A673 (cell line): ENCODE measurements around the gene CNTN5. TPM values are rescaled to one million over a fixed set of nuclear protein-coding genes. Genes with fewer than 3 reads are reported as not detected.
A peak's percentile ranks its signal among the peaks of the same experiment; 100 is the strongest.

Source experiments
- BruUV-seq: library from RNA; stranded (reverse); fragments of 400-500 nt; replicated peaks from 2 replicates; lab custom pipeline; 2021; lab: Mats Ljungman, UMichigan
- CTCF ChIA-PET: fragments of 300-600 bp; sonication (Branson Sonifier 250); formaldehyde crosslinking; loops from one replicate; lab custom pipeline; 2022; ENCODE audit warnings: antibody characterized with exemption; lab: Charles Lee
- POLR2A ChIA-PET: fragments of 300-600 bp; sonication (Branson Sonifier 250); formaldehyde crosslinking; loops from one replicate; lab custom pipeline; 2022; ENCODE audit warnings: antibody characterized with exemption; ENCODE audit not compliant: low non-redundant PET; lab: Charles Lee
- DNase-seq: peaks from one replicate; pipeline ENCODE4 v3.0.0-alpha.2; 2015; ENCODE audit warnings: low spot score
- H3K27ac ChIP-seq: fragments of 200-600 bp; sonication (generic); 2 replicates; pipeline ENCODE4 v1.5.1; 2016; ENCODE audit warnings: mixed run types, low read depth, mild to moderate bottlenecking, mixed read lengths, antibody characterized with exemption, low read length; ENCODE audit not compliant: poor library complexity, severe bottlenecking
- H3K27me3 ChIP-seq: fragments of 200-600 bp; sonication (generic); replicated peaks from 2 replicates; pipeline ENCODE4 v1.6.1; 2017; ENCODE audit warnings: mixed run types, low read depth, mild to moderate bottlenecking, mixed read lengths, antibody characterized with exemption, low read length; ENCODE audit not compliant: insufficient read depth, poor library complexity
- H3K36me3 ChIP-seq: fragments of 200-600 bp; sonication (generic); 2 replicates; pipeline ENCODE4 v1.6.1; 2016; ENCODE audit warnings: mixed run types, mild to moderate bottlenecking, mixed read lengths, antibody characterized with exemption, low read length; ENCODE audit not compliant: insufficient read depth, poor library complexity, severe bottlenecking
- H3K4me1 ChIP-seq: fragments of 200-600 bp; sonication (generic); 2 replicates; pipeline ENCODE4 v1.6.1; 2017; ENCODE audit warnings: mixed run types, mild to moderate bottlenecking, mixed read lengths, antibody characterized with exemption, low read length; ENCODE audit not compliant: insufficient read depth, poor library complexity, severe bottlenecking
- H3K4me3 ChIP-seq: fragments of 200-600 bp; sonication (generic); 2 replicates; pipeline ENCODE4 v1.5.1; 2016; ENCODE audit warnings: low read depth, mixed run types, mild to moderate bottlenecking, mixed read lengths, low read length; ENCODE audit not compliant: poor library complexity, severe bottlenecking
- H3K9me3 ChIP-seq: fragments of 200-600 bp; sonication (generic); 2 replicates; pipeline ENCODE4 v1.6.1; 2016; ENCODE audit warnings: mixed run types, low read depth, mild to moderate bottlenecking, mixed read lengths, antibody characterized with exemption, low read length; ENCODE audit not compliant: poor library complexity, severe bottlenecking
- CTCF ChIP-seq: fragments of 300-800, 200-600 bp; sonication (generic); conservative IDR thresholded peaks from 2 replicates; pipeline ENCODE4 v1.5.1; 2017; ENCODE audit warnings: low read depth, mild to moderate bottlenecking, antibody characterized with exemption, low read length, moderate library complexity, mixed read lengths
- EZH2 ChIP-seq: fragments of 200-600 bp; sonication (generic); IDR thresholded peaks from 2 replicates; pipeline ENCODE4 v1.6.1; 2017; ENCODE audit warnings: borderline replicate concordance, low read depth, mild to moderate bottlenecking, mixed read lengths, antibody characterized with exemption, low read length; ENCODE audit not compliant: poor library complexity, severe bottlenecking
- intact Hi-C: fragments of 100-400 bp; cut with micrococcal nuclease; formaldehyde crosslinking; loops from one replicate; pipeline ENCODE4 v1.10.0; 2022; ENCODE audit not compliant: unreplicated experiment
- total RNA-seq: library from RNA; stranded (reverse); gene quantifications from 2 replicates; pipeline ENCODE4 v1.2.3, GENCODE V29; 2021

CNTN5 gene
- total RNA-seq, 1 experiment from 2014 or later: 0.80 TPM

GRCh38 chr11:100336873-100337272, 1316.1 kb downstream of the CNTN5 start:
- BruUV-seq: no TSS peak
- no peak for TF ChIP-seq CTCF
- no peak for TF ChIP-seq EZH2
- CTCF ChIA-PET: no interaction called here
- H3K27me3 ChIP-seq: no peaks in the 10 kb centered on the region
- H3K4me3 ChIP-seq: no peak overlapping the region
- H3K4me1 ChIP-seq: peaks cover 15% of the 10 kb centered on the region
- POLR2A ChIA-PET: no interaction called here
- no peaks in the 10 kb centered on the region for H3K36me3 ChIP-seq
- no peak for DNase-seq
- no peaks in the 10 kb centered on the region for H3K9me3 ChIP-seq
- intact Hi-C loops: no loop called here
- H3K27ac ChIP-seq: no peak overlapping the region

- ChIA-PET POLR2A (no interaction called here), CTCF (no interaction called here)
- TF ChIP-seq EZH2 (no peak), CTCF (no peak)
- Histone ChIP-seq H3K4me1 (peaks cover 15% of the 10 kb centered on the region), H3K4me3 (no peak overlapping the region), H3K36me3 (no peaks in the 10 kb centered on the region), H3K27ac (no peak overlapping the region), H3K9me3 (no peaks in the 10 kb centered on the region), H3K27me3 (no peaks in the 10 kb centered on the region)
- no TSS peak for BruUV-seq
- intact Hi-C loops: no loop called here
- DNase-seq: no peak
Observed at GRCh38 chr11:100338144-100338840, 1317.5 kb downstream of the CNTN5 start.

GRCh38 chr11:100340466-100341319, 1319.9 kb downstream of the CNTN5 start:
- intact Hi-C loops: no loop called here
- Histone ChIP-seq H3K27me3 (no peaks in the 10 kb centered on the region), H3K9me3 (no peaks in the 10 kb centered on the region), H3K4me1 (peaks cover 15% of the 10 kb centered on the region), H3K36me3 (no peaks in the 10 kb centered on the region), H3K27ac (no peak overlapping the region), H3K4me3 (no peak overlapping the region)
- CTCF ChIA-PET: no interaction called here
- POLR2A ChIA-PET: no interaction called here
- BruUV-seq: no TSS peak
- peak; percentile 54 for DNase-seq
- TF ChIP-seq EZH2 (no peak), CTCF (no peak)
